Measurements from ENCODE around the gene MYL10.
"Not testable (repeated sequence)": the region's sequence is repeated elsewhere in the genome, so short reads cannot be mapped to it uniquely, and the experiment has no call there.

The MYL10 gene

GRCh38 chr7:101608772-101609713 is 20.1 kb downstream of the MYL10 start:
- H3K4me2 ChIP-seq (ENCODE audit: low read length), result no peak overlapping the region
- no peaks in the 10 kb centered on the region for H3K4me1 ChIP-seq (ENCODE audit: control insufficient read depth, low read length)
- no peaks in the 10 kb centered on the region for H4K20me1 ChIP-seq (ENCODE audit: control insufficient read depth, insufficient read depth, low read depth, low read length)
- no peaks in the 10 kb centered on the region for H3F3A ChIP-seq (ENCODE audit: control insufficient read depth, insufficient read depth)
- no peaks in the 10 kb centered on the region for H3K9me2 ChIP-seq (replicated peaks; ENCODE audit: control insufficient read depth, low read length)
- H3K27ac ChIP-seq (ENCODE audit: low read depth, low read length), result no peak overlapping the region
- H3K27me3 ChIP-seq (ENCODE audit: control insufficient read depth, low read length), result peaks cover 20% of the 10 kb centered on the region; the same call in 1 of the 2 replicates
- H3K4me3 ChIP-seq (ENCODE audit: low read length), result no peak overlapping the region
- H3K9me3 ChIP-seq (ENCODE audit: control insufficient read depth, insufficient read depth, low read length), result no peaks in the 10 kb centered on the region
- no peaks in the 10 kb centered on the region for H3K79me2 ChIP-seq (ENCODE audit: control insufficient read depth, low read length)
- no peaks in the 10 kb centered on the region for H3K36me3 ChIP-seq (ENCODE audit: control insufficient read depth, low read length)
- no peak for TF ChIP-seq EZH2phosphoT487 (IDR thresholded peaks at IDR 0.05; ENCODE audit: borderline replicate concordance, low read length)
- TF ChIP-seq CTCF (IDR thresholded peaks at IDR 0.05; ENCODE audit: low read depth, low read length, poor library complexity, severe bottlenecking), result no peak

GRCh38 chr7:101606498-101606923 is 22.6 kb downstream of the MYL10 start:
- Histone ChIP-seq H3K27ac (ENCODE audit: low read depth, low read length) (no peak overlapping the region), H3K27me3 (ENCODE audit: control insufficient read depth, low read length) (peaks cover 16% of the 10 kb centered on the region; the same call in 1 of the 2 replicates), H3K9me2 (replicated peaks; ENCODE audit: control insufficient read depth, low read length) (no peaks in the 10 kb centered on the region), H3K4me2 (ENCODE audit: low read length) (no peak overlapping the region), H3K4me3 (ENCODE audit: low read length) (no peak overlapping the region), H3F3A (ENCODE audit: control insufficient read depth, insufficient read depth) (no peaks in the 10 kb centered on the region), H3K36me3 (ENCODE audit: control insufficient read depth, low read length) (no peaks in the 10 kb centered on the region), H3K9me3 (ENCODE audit: control insufficient read depth, insufficient read depth, low read length) (no peaks in the 10 kb centered on the region), H3K4me1 (ENCODE audit: control insufficient read depth, low read length) (no peaks in the 10 kb centered on the region), H4K20me1 (ENCODE audit: control insufficient read depth, insufficient read depth, low read depth, low read length) (no peaks in the 10 kb centered on the region), H3K79me2 (ENCODE audit: control insufficient read depth, low read length) (no peaks in the 10 kb centered on the region)
- no peak for TF ChIP-seq EZH2phosphoT487 (IDR thresholded peaks at IDR 0.05; ENCODE audit: borderline replicate concordance, low read length)
- TF ChIP-seq CTCF (IDR thresholded peaks at IDR 0.05; ENCODE audit: low read depth, low read length, poor library complexity, severe bottlenecking), result no peak

- H3K27me3 ChIP-seq (ENCODE audit: control insufficient read depth, low read length), result peaks cover 14% of the 10 kb centered on the region; the same call in 1 of the 2 replicates
- H3K4me2 ChIP-seq (ENCODE audit: low read length), result no peak overlapping the region
- no peaks in the 10 kb centered on the region for H3K9me3 ChIP-seq (ENCODE audit: control insufficient read depth, insufficient read depth, low read length)
- H3K4me3 ChIP-seq (ENCODE audit: low read length), result no peak overlapping the region
- H3K36me3 ChIP-seq (ENCODE audit: control insufficient read depth, low read length), result no peaks in the 10 kb centered on the region
- no peaks in the 10 kb centered on the region for H3K4me1 ChIP-seq (ENCODE audit: control insufficient read depth, low read length)
- TF ChIP-seq EZH2phosphoT487 (IDR thresholded peaks at IDR 0.05; ENCODE audit: borderline replicate concordance, low read length), result no peak
- no peak for TF ChIP-seq CTCF (IDR thresholded peaks at IDR 0.05; ENCODE audit: low read depth, low read length, poor library complexity, severe bottlenecking)
- H3K27ac ChIP-seq (ENCODE audit: low read depth, low read length), result no peak overlapping the region
- no peaks in the 10 kb centered on the region for H3K79me2 ChIP-seq (ENCODE audit: control insufficient read depth, low read length)
- no peaks in the 10 kb centered on the region for H3K9me2 ChIP-seq (replicated peaks; ENCODE audit: control insufficient read depth, low read length)
- no peaks in the 10 kb centered on the region for H3F3A ChIP-seq (ENCODE audit: control insufficient read depth, insufficient read depth)
- H4K20me1 ChIP-seq (ENCODE audit: control insufficient read depth, insufficient read depth, low read depth, low read length), result no peaks in the 10 kb centered on the region
These were observed 23.2 kb downstream of the MYL10 start for GRCh38 chr7:101605611-101606497.

GRCh38 chr7:101604934-101605332 is 24.2 kb downstream of the MYL10 start:
- not testable (repeated sequence) for H3K4me2 ChIP-seq (ENCODE audit: low read length); H3K27ac ChIP-seq (ENCODE audit: low read depth, low read length); H4K20me1 ChIP-seq (ENCODE audit: control insufficient read depth, insufficient read depth, low read depth, low read length); H3F3A ChIP-seq (ENCODE audit: control insufficient read depth, insufficient read depth); H3K9me2 ChIP-seq (replicated peaks; ENCODE audit: control insufficient read depth, low read length); H3K36me3 ChIP-seq (ENCODE audit: control insufficient read depth, low read length); H3K9me3 ChIP-seq (ENCODE audit: control insufficient read depth, insufficient read depth, low read length); H3K4me1 ChIP-seq (ENCODE audit: control insufficient read depth, low read length); H3K79me2 ChIP-seq (ENCODE audit: control insufficient read depth, low read length); H3K4me3 ChIP-seq (ENCODE audit: low read length)
- H3K27me3 ChIP-seq (ENCODE audit: control insufficient read depth, low read length), result peaks cover 12% of the 10 kb centered on the region; the same call in 1 of the 2 replicates
